T1000 (cell line): ENCODE measurements around the gene KIRREL1.
A peak's percentile ranks its signal among the peaks of the same experiment; 100 is the strongest.

Source experiments
- DNase-seq: peaks from one replicate; lab custom pipeline; 2025; ENCODE audit warnings: mixed read lengths; lab: John Stamatoyannopoulos, UW

The KIRREL1 gene

GRCh38 chr1:157993147-157993917, at the start of gene KIRREL1:
KIRREL1 (plus strand) TSS chr1:157993645; CDS start chr1:157993677, 32 bp downstream.
- DNase-seq = peak; percentile 38

DNA sequence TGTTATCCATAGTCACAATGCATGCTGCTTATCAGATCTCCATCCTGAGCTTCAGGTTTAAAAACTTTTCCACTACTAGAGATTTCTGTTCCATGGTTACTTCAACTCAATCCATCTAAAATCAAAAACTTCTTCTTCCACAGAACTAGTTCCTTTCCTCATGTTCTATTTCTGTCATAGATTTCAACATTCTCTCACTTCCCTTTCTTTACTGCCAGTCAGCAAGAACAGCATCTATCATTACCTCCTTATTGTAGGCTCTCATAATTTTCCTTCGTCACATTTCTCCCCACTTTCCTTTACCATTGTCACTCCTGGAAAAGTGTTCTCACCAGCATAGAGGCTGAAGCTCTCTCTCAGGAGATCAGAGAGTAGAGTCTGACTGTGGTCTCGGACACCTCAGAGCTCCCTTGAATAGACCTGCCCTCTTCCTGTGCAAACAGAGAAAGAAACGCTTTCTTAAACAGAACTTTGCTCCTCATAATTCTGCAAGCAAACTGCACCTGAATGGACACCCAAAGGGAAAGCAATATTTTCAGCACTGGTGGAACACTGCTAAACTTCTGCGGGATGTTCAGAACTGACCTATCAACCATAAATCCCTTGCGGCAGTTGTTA, 48.7 kb upstream of the KIRREL1 start:
- no peak for DNase-seq

DNA sequence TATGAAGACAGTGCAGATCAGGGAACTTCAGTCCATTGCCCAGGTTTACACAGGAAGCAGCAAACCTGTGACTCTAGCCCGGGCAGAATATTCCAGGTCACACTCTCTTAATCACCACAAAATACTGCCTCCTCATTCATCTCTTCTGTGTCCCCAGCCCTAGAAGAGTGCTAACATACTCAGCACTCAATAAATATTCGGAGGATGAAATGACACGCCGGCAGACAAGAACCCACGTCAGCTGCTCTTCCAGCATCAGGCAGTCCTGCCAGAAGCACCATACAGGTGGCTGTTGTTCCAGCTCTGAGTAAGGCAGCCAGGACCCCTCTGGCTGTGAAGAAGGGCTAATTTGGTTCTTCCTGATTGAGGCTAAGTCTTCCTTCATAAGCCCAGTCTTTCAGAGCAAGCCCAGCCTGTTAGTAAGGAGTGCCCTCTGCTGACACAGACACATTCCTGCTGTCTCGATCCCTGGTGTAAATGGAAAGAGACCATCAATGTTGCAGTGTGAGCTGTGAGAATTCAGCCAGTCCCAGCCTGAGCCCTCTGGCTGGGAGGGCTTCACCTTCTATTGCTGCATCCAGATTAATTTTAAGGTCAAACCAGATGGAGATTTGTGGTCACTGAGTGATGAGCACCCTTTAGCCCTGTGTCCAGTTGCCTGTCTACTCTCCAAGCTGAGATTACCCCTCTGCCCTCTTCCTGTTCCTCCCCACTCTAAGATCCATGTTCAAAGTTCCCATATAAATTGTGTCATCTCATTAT, 45.0 kb upstream of the KIRREL1 start:
- DNase-seq = no peak

GRCh38 chr1:157949074-157949354, 44.4 kb upstream of the KIRREL1 start:
- DNase-seq = no peak

DNA sequence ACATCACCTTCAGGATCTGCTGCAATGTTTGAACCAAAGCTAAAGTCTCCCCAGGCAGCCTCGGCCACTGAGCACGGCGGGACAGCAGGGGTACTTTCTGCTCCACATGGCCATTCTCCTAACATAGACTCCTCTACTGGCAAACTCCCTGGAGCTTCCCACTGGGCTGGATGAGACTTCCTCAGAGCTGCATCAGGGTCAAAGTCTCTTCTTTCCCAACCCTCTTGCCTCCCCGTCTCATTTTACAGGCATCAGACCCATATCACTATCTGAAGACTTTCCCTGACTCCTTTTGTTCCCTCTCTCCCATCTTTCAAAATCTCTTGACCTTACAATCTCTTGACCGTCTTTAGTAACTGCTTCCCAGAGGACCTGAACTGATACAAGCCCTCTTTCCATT, 42.2 kb upstream of the KIRREL1 start:
- no peak for DNase-seq

- DNase-seq = no peak
Measured at GRCh38 chr1:157952601-157953000, 40.8 kb upstream of the KIRREL1 start.

- DNase-seq = no peak
Measured at GRCh38 chr1:157955221-157955620, 38.2 kb upstream of the KIRREL1 start.

GRCh38 chr1:157955857-157956256, 37.6 kb upstream of the KIRREL1 start:
- DNase-seq = no peak

DNA sequence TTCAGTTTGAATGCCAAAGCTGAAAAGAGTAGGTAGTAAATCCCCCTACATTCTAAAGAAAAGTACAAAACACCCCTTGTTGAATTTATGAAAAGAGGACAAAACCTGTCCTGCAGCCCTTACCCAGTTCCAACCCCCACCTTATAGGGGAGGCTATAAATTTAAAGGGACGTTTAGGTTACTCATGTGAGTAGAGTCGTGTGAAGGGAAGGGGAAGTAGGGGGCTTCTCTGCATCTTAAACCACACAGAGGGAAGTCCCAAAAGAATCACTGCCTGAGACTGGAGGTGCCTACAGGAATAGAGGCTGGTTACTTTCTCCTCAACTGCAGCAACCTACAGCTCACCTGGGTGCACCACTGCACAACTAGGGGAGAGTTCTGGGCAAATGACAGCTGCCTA, 36.7 kb upstream of the KIRREL1 start:
- DNase-seq = no peak

DNA sequence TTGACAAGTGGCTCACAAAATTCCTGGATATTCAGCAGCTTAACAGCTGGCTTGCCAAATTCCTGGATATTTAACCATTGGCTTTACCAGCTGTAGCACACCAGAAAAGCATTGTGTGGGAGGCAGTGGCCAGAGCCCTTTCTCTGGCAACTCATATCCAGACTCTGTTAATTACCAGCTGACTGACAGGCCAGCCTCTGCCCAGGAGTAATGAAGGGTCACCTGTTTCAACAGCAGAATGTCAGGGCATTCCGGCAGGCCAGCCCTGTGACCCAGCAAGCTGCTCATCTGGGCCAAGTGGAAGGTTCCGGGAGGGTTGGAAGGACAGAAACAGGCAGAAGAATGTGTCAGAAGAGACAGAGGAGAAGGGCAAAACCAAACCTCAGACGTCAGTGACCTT, 35.2 kb upstream of the KIRREL1 start:
- DNase-seq = no peak

DNA sequence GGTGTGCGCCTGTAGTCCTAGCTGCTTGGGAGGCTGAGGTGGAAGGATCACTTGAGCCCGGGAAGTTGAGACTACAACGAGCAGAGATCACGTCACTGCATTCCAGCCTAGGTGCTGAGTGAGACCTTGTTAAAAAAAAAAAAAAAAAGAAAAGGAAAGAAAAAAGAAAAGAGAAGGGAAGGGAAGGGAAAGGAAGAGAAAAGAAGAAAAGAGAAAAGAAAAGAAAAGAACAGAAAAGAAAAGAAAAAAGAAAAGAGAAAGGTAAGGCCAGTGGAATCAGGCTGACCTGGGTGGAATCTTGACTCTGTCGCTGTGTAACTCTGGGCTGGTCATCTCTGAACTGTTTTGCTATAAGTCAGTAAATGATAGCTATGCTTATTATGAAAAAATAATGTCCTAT, 33.7 kb upstream of the KIRREL1 start:
- no peak for DNase-seq

GRCh38 chr1:157960773-157961172, 32.7 kb upstream of the KIRREL1 start:
- DNase-seq = no peak

DNA sequence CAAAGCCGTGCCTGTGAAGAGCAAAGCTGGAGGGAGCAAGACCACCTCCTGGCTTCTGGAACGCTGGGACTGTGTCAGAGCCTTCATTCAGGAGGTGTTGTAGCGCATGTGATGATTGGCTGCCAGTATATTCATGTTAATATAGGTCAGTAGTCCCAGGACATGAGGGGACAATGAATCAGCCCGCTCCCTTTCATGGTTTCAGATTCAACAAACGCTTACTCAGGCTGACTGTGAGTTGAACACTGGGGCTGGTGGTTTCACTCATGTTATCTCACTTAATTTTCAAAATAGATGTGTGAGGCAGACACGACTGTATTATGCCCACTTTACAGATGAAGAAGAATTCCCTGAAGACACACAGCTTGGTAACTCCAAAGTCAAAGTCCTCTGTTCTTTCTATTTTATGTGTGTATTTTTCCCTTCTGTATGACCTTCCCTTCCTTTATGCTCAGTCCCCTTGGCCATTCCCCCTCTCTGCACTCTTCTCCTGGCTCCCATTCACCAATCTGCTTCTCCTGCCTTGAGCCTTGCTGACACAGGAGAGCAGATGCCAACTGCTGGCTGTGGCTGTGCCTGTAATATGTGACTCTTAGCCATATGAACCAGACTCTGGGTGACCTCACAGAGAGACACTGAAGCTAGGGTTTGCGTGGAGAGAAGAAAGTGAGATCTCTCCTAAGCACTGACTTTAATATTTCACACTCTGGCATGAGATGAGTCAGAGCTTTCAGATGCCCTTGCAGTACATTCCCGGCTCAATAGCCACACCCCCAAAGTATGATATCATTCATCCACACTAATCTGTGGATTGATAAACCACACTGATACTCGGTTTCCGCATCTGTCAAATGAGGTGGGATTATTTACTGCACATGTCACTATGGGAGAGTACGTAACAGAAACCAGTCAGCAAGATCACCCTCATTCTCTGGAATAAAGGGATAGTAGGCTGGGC, 31.4 kb upstream of the KIRREL1 start:
- no peak for DNase-seq

- peak; percentile 57 for DNase-seq
Measured at GRCh38 chr1:157963713-157964112, 29.7 kb upstream of the KIRREL1 start.

DNA sequence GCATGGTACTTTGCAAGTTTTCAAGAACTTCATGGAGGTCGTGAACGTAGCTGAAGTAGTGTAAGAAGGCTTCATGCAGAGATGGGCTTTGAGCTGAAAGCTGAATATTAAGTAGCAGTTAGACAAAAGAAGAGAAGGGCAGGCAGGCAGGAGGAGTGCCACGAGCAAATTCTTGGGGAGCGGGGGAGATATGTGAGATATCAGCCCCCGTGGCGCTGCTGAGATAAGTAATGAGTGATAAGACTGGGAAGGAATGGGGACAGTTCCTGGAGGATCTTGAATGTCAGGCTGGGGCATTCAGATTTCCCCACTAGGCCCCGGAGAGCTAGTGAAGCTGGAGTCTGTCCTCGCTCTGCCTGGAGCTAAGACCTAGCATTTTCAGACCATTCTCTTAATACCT, 27.9 kb upstream of the KIRREL1 start:
- no peak for DNase-seq

DNA sequence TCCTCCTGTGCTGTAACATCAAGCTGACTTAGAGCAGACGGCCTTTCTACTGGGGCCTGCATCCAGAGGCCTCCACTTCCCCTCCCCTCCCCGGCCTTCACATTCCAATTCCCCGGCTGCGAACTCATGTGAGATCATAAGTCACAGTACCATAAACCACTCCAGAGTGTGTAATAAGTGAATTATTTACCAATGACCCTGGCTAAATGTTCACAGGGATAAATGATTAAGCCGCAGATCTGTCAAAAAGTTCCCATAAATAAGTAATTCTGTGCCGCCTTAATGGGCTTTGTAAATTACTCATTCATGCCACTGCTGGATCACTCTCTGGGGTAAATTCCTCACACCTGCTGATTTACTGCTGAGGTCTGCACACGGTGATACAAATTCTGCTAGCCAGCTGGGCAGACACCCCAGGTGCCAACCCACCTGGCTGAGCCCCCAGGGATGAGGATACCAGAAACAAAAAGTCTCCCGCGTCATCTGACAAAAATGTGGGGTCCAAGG, 27.4 kb upstream of the KIRREL1 start:
- no peak for DNase-seq

GRCh38 chr1:157967205-157967604, 26.2 kb upstream of the KIRREL1 start:
- DNase-seq = no peak

GRCh38 chr1:157968508-157968907, 24.9 kb upstream of the KIRREL1 start:
- DNase-seq = no peak

- DNase-seq = peak; percentile 38
Measured at GRCh38 chr1:157968946-157969345, 24.5 kb upstream of the KIRREL1 start.

GRCh38 chr1:157969697-157970485, 23.6 kb upstream of the KIRREL1 start:
- peak; percentile 10 for DNase-seq

DNA sequence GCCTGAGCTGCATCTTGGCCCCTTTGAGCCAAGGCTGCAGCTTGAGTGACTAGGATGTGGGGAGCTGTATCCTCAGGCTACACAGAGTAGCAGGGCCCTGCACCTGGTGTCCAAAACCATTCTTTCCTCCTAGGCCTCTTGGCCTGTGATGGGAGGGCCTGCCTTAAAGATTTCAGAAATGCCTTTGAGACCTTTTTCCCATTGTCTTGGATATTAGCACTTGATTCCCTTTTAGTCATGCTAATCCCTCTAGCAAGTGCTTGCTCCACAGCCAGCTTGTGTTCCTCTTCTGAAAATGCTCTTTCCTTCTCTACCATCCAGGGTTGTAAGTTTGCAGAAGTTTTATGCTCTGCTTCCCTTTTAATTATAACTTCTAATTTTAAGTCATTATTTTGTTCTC, 21.7 kb upstream of the KIRREL1 start:
- no peak for DNase-seq
